HuH-7.5 (cell line): ENCODE data around the gene CCDC177.

Experiments
- DNase-seq: peaks from one replicate; pipeline ENCODE4 v3.0.0; 2011; ENCODE audit warnings: low spot score

The CCDC177 gene

GRCh38 chr14:69574263-69574953 lies at the start of gene CCDC177:
CCDC177 (minus strand) TSS chr14:69574871; CDS start chr14:69573622, 1,249 bp downstream.
- peak; percentile 83 for DNase-seq

- DNase-seq: no peak
Measured at GRCh38 chr14:69624136-69624535, 49.5 kb upstream of the CCDC177 start.

GRCh38 chr14:69620981-69621380 lies 46.3 kb upstream of the CCDC177 start:
- no peak for DNase-seq

- no peak for DNase-seq
Measured at GRCh38 chr14:69620211-69620611, 45.5 kb upstream of the CCDC177 start.

GRCh38 chr14:69619012-69619411 lies 44.3 kb upstream of the CCDC177 start:
- no peak for DNase-seq

- no peak for DNase-seq
Measured at GRCh38 chr14:69617796-69618195, 43.1 kb upstream of the CCDC177 start.

GRCh38 chr14:69616408-69616773 lies 41.7 kb upstream of the CCDC177 start:
- DNase-seq: no peak

GRCh38 chr14:69615496-69616407 lies 41.1 kb upstream of the CCDC177 start:
- no peak for DNase-seq

GRCh38 chr14:69615121-69615495 lies 40.4 kb upstream of the CCDC177 start:
- DNase-seq: no peak

- no peak for DNase-seq
Measured at GRCh38 chr14:69614592-69614991, 39.9 kb upstream of the CCDC177 start.

GRCh38 chr14:69613312-69614073 lies 38.8 kb upstream of the CCDC177 start:
- DNase-seq: no peak

- peak; percentile 16 for DNase-seq
Measured at GRCh38 chr14:69612783-69613130, 38.1 kb upstream of the CCDC177 start.

- peak; percentile 23 for DNase-seq
Measured at GRCh38 chr14:69612014-69612782, 37.5 kb upstream of the CCDC177 start.

- DNase-seq: peak; percentile 77
Measured at GRCh38 chr14:69611172-69612013, 36.7 kb upstream of the CCDC177 start, which contains the start of gene SUSD6. SUSD6 (plus strand) TSS chr14:69611596; CDS start chr14:69658593, 46,997 bp downstream.

GRCh38 chr14:69610874-69611171 lies 36.2 kb upstream of the CCDC177 start:
- no peak for DNase-seq

- DNase-seq: no peak
Measured at GRCh38 chr14:69610020-69610873, 35.6 kb upstream of the CCDC177 start.

GRCh38 chr14:69606258-69607184 lies 31.9 kb upstream of the CCDC177 start:
- peak; percentile 54 for DNase-seq

GRCh38 chr14:69605738-69606137 lies 31.1 kb upstream of the CCDC177 start:
- DNase-seq: no peak

GRCh38 chr14:69600304-69600891 lies 25.7 kb upstream of the CCDC177 start:
- no peak for DNase-seq
